GM12865 (cell line): Measurements from ENCODE around the gene MRO.
"Not testable (repeated sequence)": the region's sequence is repeated elsewhere in the genome, so short reads cannot be mapped to it uniquely, and the experiment has no call there.

Experiments
- DNase-seq: peaks from one replicate; pipeline ENCODE4 v3.0.0; 2010; ENCODE audit warnings: low read depth
- H3K4me3 ChIP-seq: 2 replicates; pipeline ENCODE4 v1.5.1; 2011; ENCODE audit warnings: mild to moderate bottlenecking, low read depth, low read length, control low read depth
- TF ChIP-seq, protein P1 (sequence below): IDR thresholded peaks from 2 replicates; pipeline ENCODE4 v1.5.1; 2011; ENCODE audit warnings: low read length, control low read depth, low read depth, inconsistent platforms; ENCODE audit not compliant: insufficient read depth; ENCODE audit errors: missing control alignments

The MRO gene

DNA sequence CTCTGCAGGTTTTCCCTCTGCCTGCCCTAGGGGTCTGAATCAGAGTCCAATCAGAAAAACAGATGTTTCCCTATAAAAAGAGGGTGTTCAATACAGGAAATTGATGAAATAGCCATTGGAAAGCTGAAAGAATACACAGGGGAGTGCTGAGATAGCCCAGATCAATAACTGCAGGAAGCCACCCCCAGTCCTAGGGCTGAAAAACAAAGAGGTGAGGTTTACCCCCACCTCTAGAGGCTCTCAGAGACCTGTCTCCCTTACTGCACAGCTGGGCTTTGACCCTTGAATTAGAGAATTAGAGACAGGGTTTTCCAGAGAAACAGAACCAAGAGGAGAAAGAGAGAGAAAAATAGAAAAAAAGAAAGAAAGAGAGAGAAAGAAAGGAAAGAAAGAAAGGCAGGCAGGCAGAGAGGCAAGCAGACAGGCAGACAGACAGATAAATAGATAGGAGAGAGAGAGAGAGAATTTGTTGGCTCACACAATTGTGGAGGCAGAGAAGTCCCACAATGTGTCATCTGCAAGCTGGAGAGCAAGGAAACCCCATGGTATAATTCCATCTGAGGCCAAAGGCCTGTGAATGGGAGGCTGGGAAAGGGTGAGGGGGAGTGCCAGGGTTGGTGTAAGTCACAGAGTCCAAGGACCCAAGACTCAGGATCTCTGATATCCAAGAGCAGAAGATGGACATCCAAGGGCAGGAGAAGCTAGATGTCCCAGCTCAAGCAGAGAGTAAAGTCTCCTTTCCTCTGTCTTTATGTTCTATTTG, 40.2 kb upstream of the MRO start:
- TF ChIP-seq, protein P1, sequence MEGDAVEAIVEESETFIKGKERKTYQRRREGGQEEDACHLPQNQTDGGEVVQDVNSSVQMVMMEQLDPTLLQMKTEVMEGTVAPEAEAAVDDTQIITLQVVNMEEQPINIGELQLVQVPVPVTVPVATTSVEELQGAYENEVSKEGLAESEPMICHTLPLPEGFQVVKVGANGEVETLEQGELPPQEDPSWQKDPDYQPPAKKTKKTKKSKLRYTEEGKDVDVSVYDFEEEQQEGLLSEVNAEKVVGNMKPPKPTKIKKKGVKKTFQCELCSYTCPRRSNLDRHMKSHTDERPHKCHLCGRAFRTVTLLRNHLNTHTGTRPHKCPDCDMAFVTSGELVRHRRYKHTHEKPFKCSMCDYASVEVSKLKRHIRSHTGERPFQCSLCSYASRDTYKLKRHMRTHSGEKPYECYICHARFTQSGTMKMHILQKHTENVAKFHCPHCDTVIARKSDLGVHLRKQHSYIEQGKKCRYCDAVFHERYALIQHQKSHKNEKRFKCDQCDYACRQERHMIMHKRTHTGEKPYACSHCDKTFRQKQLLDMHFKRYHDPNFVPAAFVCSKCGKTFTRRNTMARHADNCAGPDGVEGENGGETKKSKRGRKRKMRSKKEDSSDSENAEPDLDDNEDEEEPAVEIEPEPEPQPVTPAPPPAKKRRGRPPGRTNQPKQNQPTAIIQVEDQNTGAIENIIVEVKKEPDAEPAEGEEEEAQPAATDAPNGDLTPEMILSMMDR = no peak
- no peak for DNase-seq
- H3K4me3 ChIP-seq = no peak overlapping the region

DNA sequence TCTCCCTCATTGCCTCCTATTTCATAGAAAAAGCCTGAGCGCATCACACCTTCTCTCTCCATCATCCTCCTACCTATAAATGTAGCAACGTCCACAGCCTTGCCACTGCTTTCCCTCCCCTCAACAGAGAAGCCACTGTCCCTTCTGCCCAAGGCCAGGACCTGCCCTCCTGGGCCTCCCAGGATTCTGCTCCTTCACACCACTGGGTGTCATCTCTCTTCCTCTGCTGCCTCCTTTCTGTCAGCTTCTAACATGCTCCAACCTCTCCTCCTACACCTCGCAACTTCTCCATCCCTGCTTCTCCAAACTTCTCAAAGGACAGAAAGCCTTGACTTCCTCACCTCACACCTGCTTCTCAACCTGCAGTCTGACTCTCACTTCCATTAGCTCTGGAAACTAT, 37.9 kb upstream of the MRO start:
- TF ChIP-seq, protein P1 = no peak
- DNase-seq = no peak
- no peak overlapping the region for H3K4me3 ChIP-seq

DNA sequence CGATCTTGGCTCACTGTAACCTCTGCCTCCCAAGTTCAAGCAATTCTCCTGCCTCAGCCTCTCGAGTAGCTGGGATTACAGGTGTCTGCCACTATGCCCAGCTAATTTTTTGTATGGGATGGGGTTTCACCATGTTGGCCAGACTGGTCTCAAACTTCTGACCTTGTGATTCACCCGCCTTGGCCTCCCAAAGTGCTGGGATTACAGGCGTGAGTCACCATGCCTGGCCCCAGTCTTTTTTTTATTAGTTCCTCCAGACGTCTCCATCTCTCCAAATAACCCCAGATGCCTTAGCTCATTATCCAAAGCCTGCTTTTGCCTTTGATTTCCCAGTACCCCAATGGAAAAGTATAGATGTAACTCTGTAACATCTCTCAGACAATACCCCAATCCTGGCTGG, 37.4 kb upstream of the MRO start:
- not testable (repeated sequence) for DNase-seq, H3K4me3 ChIP-seq

DNA sequence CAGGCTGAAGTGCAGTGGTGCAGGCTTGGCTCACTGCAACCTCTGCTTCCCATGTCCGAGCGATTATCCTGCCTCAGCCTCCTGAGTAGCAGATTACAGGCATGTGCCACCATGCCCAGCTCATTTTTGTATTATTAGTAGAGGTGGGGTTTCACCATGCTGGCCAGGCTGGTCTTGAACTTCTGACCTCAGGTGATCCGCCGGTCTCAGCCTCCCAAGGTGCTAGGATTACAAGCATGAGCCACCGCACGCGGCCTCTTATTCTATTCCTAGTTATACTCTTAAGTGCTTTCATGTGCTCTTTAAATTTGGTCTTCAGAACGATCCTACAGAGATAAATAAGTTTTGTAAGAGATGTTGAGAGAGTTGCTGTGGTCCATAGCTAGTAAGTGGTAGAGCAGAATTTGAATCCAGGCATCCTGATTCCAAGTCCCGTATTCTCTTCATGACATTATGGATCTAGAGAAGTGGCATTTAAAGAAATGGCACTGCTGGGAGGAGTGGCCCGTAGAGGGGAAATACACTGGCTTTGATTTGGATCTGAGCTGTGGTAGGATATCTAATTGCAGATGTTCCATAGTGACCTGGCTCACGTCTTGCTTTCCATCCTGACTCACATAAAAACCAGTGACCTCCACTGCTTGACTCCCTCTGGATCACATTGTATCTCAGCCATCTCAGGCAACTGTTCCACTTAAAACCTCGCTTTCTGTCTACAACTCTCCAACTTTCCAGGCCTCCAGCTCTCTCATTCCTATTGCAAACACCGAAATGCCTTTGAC, 36.4 kb upstream of the MRO start:
- no peak for DNase-seq
- TF ChIP-seq, protein P1 = no peak
- no peak overlapping the region for H3K4me3 ChIP-seq

DNA sequence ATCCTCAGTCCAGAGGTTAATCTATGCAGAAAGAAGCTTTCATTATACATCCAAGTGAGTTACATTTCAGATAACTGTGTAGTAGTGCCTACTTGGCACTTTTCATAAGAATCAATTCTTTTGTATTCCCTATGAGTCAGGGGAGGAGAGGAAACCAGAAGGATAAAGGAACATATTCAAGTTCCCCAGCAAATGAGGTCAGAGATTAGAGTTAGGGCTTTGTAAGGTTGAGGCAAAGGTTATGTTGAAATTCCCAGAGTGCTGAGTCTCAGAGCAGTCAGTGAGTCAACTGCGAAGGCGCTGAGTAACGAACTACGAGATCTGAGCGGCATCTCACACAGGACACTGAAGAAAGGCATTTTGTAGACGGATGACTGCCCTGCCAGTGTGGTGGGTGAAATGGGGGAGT, 34.1 kb upstream of the MRO start:
- H3K4me3 ChIP-seq = no peak overlapping the region

DNA sequence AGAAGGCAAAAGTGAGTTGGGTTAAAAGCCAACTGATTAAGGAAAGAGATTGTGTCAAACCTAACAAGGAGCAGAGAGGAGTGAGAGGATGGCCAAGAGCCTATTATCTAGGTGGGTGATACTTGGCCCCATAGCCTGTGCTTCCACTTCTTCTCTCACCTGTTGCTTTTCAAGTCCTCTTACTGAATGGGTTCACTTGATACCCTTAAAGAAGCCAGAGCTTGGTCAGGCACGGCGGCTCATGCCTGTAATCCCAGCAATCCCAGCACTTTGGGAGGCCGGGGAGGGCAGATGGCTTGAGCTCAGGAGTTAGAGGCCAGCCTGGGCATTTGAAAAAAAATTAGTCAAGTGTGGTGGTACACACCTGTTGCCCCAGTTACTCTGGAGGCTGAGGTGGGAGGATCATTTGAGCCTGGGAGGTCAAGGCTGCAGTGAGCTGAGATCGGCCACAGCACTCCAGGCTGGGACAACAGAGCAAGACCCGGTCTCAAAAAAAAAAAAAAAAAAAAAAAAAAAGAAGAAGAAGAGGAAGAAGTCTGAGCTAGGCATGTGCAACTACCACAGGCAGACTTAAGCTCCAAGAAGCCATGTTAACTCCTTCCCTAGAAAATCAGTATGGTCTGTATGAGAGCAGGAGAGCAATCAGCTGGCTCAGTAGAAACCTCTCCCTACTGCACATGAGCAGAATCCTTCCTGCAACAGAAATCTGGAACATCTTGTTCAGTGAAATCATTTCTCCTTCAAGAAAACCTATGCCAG, 30.7 kb upstream of the MRO start:
- no peak overlapping the region for H3K4me3 ChIP-seq
- TF ChIP-seq, protein P1 = no peak
- no peak for DNase-seq

More for the DNA sequence above, 34.1 kb upstream of the MRO start:
- no peak for DNase-seq
- TF ChIP-seq, protein P1 = no peak

DNA sequence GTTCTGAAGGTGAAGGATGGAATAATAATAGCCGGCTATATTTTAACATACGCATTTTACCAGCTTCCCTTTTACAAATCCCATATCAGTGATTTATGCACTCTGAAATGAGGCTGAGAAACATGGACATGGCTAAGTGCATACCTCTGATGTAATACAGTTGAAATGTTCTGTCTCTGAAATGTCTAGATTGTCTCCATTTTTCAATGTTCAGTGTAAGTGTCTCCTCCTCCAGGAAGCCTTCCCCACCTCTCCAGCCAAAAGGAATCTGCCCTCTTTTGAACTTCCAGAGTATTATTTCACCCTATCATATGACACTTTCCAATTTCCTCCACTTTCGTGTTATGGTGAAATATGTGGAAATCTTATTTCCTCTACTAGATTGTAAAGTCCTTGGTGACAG, 29.6 kb upstream of the MRO start:
- H3K4me3 ChIP-seq = no peak overlapping the region
- TF ChIP-seq, protein P1 = no peak
- no peak for DNase-seq
